Left ventricle myocardium inferior (tissue), 1 donor: ENCODE measurements around the gene B3GNT8. TPM values are rescaled to one million over a fixed set of nuclear protein-coding genes. Genes with fewer than 3 reads are reported as not detected.
A peak's percentile ranks its signal among the peaks of the same experiment; 100 is the strongest.

ENCODE experiments used
- DNase-seq: peaks from one replicate; pipeline ENCODE4 v3.0.0-alpha.2; 2020
- H3K27ac ChIP-seq: fragments of 200-600 bp; replicated peaks from 2 replicates; pipeline ENCODE4 v1.8.0; 2021
- H3K27me3 ChIP-seq: fragments of 200-600 bp; 2 replicates; pipeline ENCODE4 v1.8.0; 2021; ENCODE audit warnings: low read depth
- H3K36me3 ChIP-seq: fragments of 200-600 bp; 2 replicates; pipeline ENCODE4 v1.8.0; 2021
- H3K4me1 ChIP-seq: fragments of 200-600 bp; 2 replicates; pipeline ENCODE4 v1.8.0; 2021
- H3K4me3 ChIP-seq: fragments of 200-600 bp; 2 replicates; pipeline ENCODE4 v1.8.0; 2021; ENCODE audit warnings: mild to moderate bottlenecking, moderate library complexity
- H3K9me3 ChIP-seq: fragments of 200-600 bp; replicated peaks from 2 replicates; pipeline ENCODE4 v1.8.0; 2021
- CTCF ChIP-seq: fragments of 200-600 bp; IDR thresholded peaks from 2 replicates; pipeline ENCODE4 v1.8.0; 2021; ENCODE audit warnings: antibody characterized with exemption, mild to moderate bottlenecking, borderline replicate concordance
- intact Hi-C: fragments of 100-400 bp; cut with micrococcal nuclease; formaldehyde crosslinking; loops from one replicate; pipeline ENCODE4 v1.11.0; 2022
- total RNA-seq: library from RNA; stranded (reverse); fragmentation: NEBNext Ultra II Directional; extraction: Animal tissue kit (Norgen Biotek cat#: 25700); gene quantifications from one replicate; pipeline ENCODE4 v1.2.1, GENCODE V29; 2021
- donor health status: DM: no; HTN: yes; CAD: no; lungs with severe emphysema.

Gene B3GNT8
- total RNA-seq, 1 donor from 2014 or later: 10.3 TPM

DNA sequence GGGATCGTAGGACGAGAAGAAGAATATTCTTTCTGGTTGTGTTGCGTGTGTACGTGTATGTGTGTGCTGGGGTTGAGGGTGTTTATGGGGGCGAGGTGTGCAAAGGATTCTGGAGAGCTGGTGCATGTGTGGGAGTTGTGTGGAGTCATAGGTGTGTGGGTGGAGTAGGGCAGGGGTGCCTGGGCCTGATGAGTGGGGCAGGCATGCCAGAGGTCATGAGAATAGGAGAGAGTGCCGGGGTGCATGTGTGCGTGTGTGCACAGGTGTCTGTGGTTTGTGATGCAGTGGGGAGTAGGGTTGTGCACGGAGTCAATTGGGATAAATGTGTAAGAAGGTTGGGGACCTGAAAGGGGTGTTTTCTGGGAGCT, 50.2 kb downstream of the B3GNT8 start:
- Histone ChIP-seq H3K27me3 (no peaks in the 10 kb centered on the region), H3K4me3 (peak overlapping the region; percentile 80), H3K27ac (peak overlapping the region; percentile 83), H3K9me3 (no peaks in the 10 kb centered on the region), H3K4me1 (peaks cover 34% of the 10 kb centered on the region), H3K36me3 (no peaks in the 10 kb centered on the region)
- TF ChIP-seq CTCF: no peak
- no peak for DNase-seq
- intact Hi-C loops: no loop called here

DNA sequence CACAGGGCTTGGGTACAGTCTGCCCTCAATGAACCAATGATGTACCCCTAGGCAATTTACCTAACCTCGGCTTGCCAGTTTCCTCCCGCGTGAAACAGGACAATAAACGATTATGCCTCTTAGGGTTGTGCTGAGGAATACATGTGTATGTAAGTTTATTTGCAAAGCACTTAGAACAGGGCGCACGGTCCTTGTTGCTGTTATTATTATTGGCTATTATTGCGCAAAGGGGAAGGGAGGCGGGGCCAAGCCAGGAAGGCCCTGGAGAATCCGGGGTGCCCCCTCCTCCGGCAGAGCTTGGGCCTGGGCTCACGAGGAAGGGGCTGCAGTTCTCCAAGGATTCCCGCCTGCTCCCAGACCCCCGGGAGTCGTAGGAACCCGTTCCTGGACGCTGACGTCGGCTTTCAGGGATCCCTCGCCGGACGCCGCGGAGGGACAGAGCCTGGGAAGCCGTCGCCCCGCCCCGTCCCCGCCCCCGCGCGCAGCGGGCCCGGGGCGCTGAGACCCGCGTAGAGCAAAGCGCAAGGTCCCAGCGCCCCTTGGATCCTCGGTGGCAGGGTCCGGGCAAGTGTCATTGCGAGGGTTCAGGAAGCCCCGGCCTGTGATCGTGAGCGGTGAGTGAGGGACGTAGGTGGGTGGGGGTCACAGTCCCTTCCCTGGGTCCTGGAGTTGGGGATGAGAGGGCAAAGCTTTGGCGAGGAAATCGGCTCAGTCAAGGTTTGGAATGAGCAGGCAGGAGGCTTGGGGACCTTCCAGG, 50.8 kb downstream of the B3GNT8 start, which contains the start of gene TMEM91:
Gene TMEM91 (plus strand): TSS at position 293 of the 757 bp plus-strand sequence. CDS start 1,777 bp downstream, outside the sequence.
- no peaks in the 10 kb centered on the region for H3K36me3 ChIP-seq
- H3K4me1 ChIP-seq: peaks cover 34% of the 10 kb centered on the region
- H3K4me3 ChIP-seq: peak within 1 kb of the TSS; percentile 80
- no peak for TF ChIP-seq CTCF
- H3K27ac ChIP-seq: peak within 1 kb of the TSS; percentile 83
- no peaks in the 10 kb centered on the region for H3K9me3 ChIP-seq
- intact Hi-C loops: no loop called here
- H3K27me3 ChIP-seq: no peaks in the 10 kb centered on the region
- peak; percentile 33 for DNase-seq

Other genes starting within 250 kb of the B3GNT8 start
- gene CYP2S1, start 234.2 kb downstream of the B3GNT8 start, total RNA-seq: 0.44 TPM
- gene AXL, start 208.2 kb downstream of the B3GNT8 start, total RNA-seq: 13.6 TPM
- 103 TPM for gene HNRNPUL1, start 163.0 kb downstream of the B3GNT8 start, total RNA-seq
- 15.5 TPM for gene CCDC97, start 117.2 kb downstream of the B3GNT8 start, total RNA-seq
- 14.9 TPM for gene TGFB1, start 73.5 kb downstream of the B3GNT8 start, total RNA-seq
- 2.5 TPM for gene B9D2, start 63.2 kb downstream of the B3GNT8 start, total RNA-seq
- 2.8 TPM for gene TMEM91, start 50.8 kb downstream of the B3GNT8 start, total RNA-seq
- gene EXOSC5, start 30.0 kb downstream of the B3GNT8 start, total RNA-seq: 17.4 TPM
- gene BCKDHA, start 29.6 kb downstream of the B3GNT8 start, total RNA-seq: 51.0 TPM
- gene DMAC2, start 12.5 kb upstream of the B3GNT8 start, total RNA-seq: 125 TPM
- not detected for gene ERICH4, start 15.8 kb upstream of the B3GNT8 start, total RNA-seq
- gene CEACAM21, start 148.8 kb upstream of the B3GNT8 start, total RNA-seq: 0.60 TPM
- 0.25 TPM for gene CEACAM4, start 199.7 kb upstream of the B3GNT8 start, total RNA-seq